ENCODE results near the gene TEDC2.

GRCh38 chr16:2495041-2495440, 35.1 kb downstream of the TEDC2 start:
- TF ChIP-seq CTCF (conservative IDR thresholded peaks at IDR 0.05; ENCODE audit: low read depth, low read length) (no peak), EZH2 (IDR thresholded peaks at IDR 0.05; ENCODE audit: low read length, unreplicated experiment) (no peak), EZH2phosphoT487 (IDR thresholded peaks at IDR 0.05; ENCODE audit: borderline replicate concordance, low read length) (no peak)

Measured in PC-3 (cell line).